SK-N-SH (cell line): Measurements from ENCODE around the gene PRKN. TPM values are rescaled to one million over a fixed set of nuclear protein-coding genes. Genes with fewer than 3 reads are reported as not detected.

ENCODE experiments used
- CTCF ChIA-PET: fragments of 300-600, 350-600 bp; formaldehyde crosslinking; extraction: SDS; loops from one replicate; lab custom pipeline; 2021; lab: Yijun Ruan, JAX
- POLR2A ChIA-PET: fragments of 350-600 bp; sonication (Branson Sonifier 250); formaldehyde crosslinking; extraction: SDS; loops from one replicate; lab custom pipeline; 2020; ENCODE audit warnings: antibody characterized with exemption, inconsistent platforms; lab: Yijun Ruan, JAX
- DNase-seq: peaks from one replicate; pipeline ENCODE4 v3.0.0; 2012
- H2AFZ ChIP-seq: fragments of 200-600 bp; sonication (generic); 2 replicates; pipeline ENCODE4 v1.8.1; 2016; ENCODE audit warnings: antibody characterized with exemption, mild to moderate bottlenecking, low read depth
- H3F3A ChIP-seq: fragments of 200-600 bp; sonication (generic); replicated peaks from 2 replicates; pipeline ENCODE3; 2016; ENCODE audit warnings: antibody characterized with exemption, mild to moderate bottlenecking; ENCODE audit not compliant: insufficient read depth
- H3K27ac ChIP-seq, 2 experiments: fragments of 200-500 bp in 1 of 2; fragments of 200-600 bp in 1 of 2; sonication (Bioruptor generic) in 1 of 2; sonication (generic), shearing (Covaris generic) in 1 of 2; 2 replicates each; pipeline versions ENCODE4 v1.5.1 to v1.6.1; 2014 to 2016; ENCODE audit warnings: low read depth in 2 of 2, inconsistent platforms in 1 of 2, low read length in 1 of 2, mild to moderate bottlenecking in 1 of 2, mixed read lengths in 1 of 2
- H3K27me3 ChIP-seq: fragments of 200-600 bp; sonication (generic), shearing (Covaris generic); 2 replicates; pipeline ENCODE4 v1.6.1; 2016; ENCODE audit warnings: mixed run types; ENCODE audit not compliant: insufficient read depth
- H3K36me3 ChIP-seq, 2 experiments: fragments of 200-500 bp in 1 of 2; fragments of 200-600 bp in 1 of 2; sonication (Bioruptor generic) in 1 of 2; sonication (generic) in 1 of 2; replicated peaks in 1 of 2; 2 replicates each; pipeline versions ENCODE3 to v1.5.1; 2014 to 2016; ENCODE audit warnings: low read length in 1 of 2, mild to moderate bottlenecking in 1 of 2; ENCODE audit not compliant: insufficient read depth in 2 of 2, control insufficient read depth in 1 of 2
- H3K4me1 ChIP-seq, 2 experiments: fragments of 200-500 bp in 1 of 2; fragments of 200-600 bp in 1 of 2; sonication (Bioruptor generic) in 1 of 2; sonication (generic), shearing (Covaris generic) in 1 of 2; 2 replicates each; pipeline versions ENCODE4 v1.5.1 to v1.6.1; 2014 to 2016; ENCODE audit warnings: low read depth in 1 of 2, low read length in 1 of 2, mixed run types in 1 of 2; ENCODE audit not compliant: insufficient read depth in 2 of 2, control insufficient read depth in 1 of 2
- H3K4me2 ChIP-seq: fragments of 200-600 bp; sonication (generic), shearing (Covaris generic); 2 replicates; pipeline ENCODE4 v1.6.1; 2017; ENCODE audit warnings: mixed run types
- H3K4me3 ChIP-seq, 2 experiments: fragments of 200-500 bp in 1 of 2; fragments of 200-600 bp in 1 of 2; sonication (Bioruptor generic) in 1 of 2; sonication (generic), shearing (Covaris generic) in 1 of 2; 2 replicates each; pipeline versions ENCODE4 v1.5.1 to v1.8.1; 2014 to 2016; ENCODE audit warnings: low read depth in 2 of 2, inconsistent platforms in 1 of 2, low read length in 1 of 2, mild to moderate bottlenecking in 1 of 2, mixed read lengths in 1 of 2, moderate library complexity in 1 of 2
- H3K79me2 ChIP-seq: fragments of 200-600 bp; sonication (generic); 2 replicates; pipeline ENCODE4 v1.8.1; 2017; ENCODE audit warnings: mild to moderate bottlenecking; ENCODE audit not compliant: insufficient read depth
- H3K9ac ChIP-seq: fragments of 200-600 bp; sonication (generic); 2 replicates; pipeline ENCODE4 v1.6.1; 2017; ENCODE audit warnings: mixed run types
- H3K9me2 ChIP-seq: fragments of 200-600 bp; sonication (generic); 2 replicates; pipeline ENCODE4 v1.6.1; 2017; ENCODE audit warnings: mixed run types
- H3K9me3 ChIP-seq: fragments of 200-600 bp; sonication (generic); 2 replicates; pipeline ENCODE4 v1.6.1; 2017; ENCODE audit warnings: mixed run types, mild to moderate bottlenecking, moderate library complexity
- H4K20me1 ChIP-seq: fragments of 200-600 bp; sonication (generic); 2 replicates; pipeline ENCODE4 v1.6.1; 2017; ENCODE audit warnings: mild to moderate bottlenecking, mixed run types; ENCODE audit not compliant: insufficient read depth
- CTCF ChIP-seq: fragments of 200-600 bp; sonication (generic); IDR thresholded peaks from 2 replicates; pipeline ENCODE4 v1.6.1; 2017; ENCODE audit warnings: antibody characterized with exemption, mild to moderate bottlenecking, moderate library complexity
- EP300 ChIP-seq, 2 experiments: IDR thresholded peaks; 2 replicates each; pipeline versions ENCODE4 v1.4.0 to v1.6.1; 2012; ENCODE audit warnings: borderline replicate concordance in 1 of 2, low read depth in 1 of 2, low read length in 1 of 2
- IRF3 ChIP-seq: fragments of 150-350 bp; IDR thresholded peaks from 2 replicates; pipeline ENCODE4 v1.6.1; 2016; ENCODE audit warnings: mild to moderate bottlenecking, low read depth, low read length
- NFIC ChIP-seq: IDR thresholded peaks from 2 replicates; pipeline ENCODE4 v1.4.0; 2012; ENCODE audit warnings: borderline replicate concordance
- POLR2AphosphoS5 ChIP-seq: IDR thresholded peaks from 2 replicates; pipeline ENCODE4 v1.6.1; 2012; ENCODE audit warnings: low read depth, low read length
- REST ChIP-seq: IDR thresholded peaks from 2 replicates; pipeline ENCODE4 v1.6.1; 2012; ENCODE audit warnings: mild to moderate bottlenecking, low read depth, low read length, moderate library complexity
- SIN3A ChIP-seq: IDR thresholded peaks from 2 replicates; pipeline ENCODE4 v1.6.1; 2012; ENCODE audit warnings: low read depth, mild to moderate bottlenecking, low read length, moderate library complexity, borderline replicate concordance
- SMC3 ChIP-seq: IDR thresholded peaks from 2 replicates; pipeline ENCODE4 v1.6.1; 2012; ENCODE audit warnings: low read depth, low read length, improper control_type of control experiment
- TAF1 ChIP-seq: IDR thresholded peaks from 2 replicates; pipeline ENCODE4 v1.6.1; 2012; ENCODE audit warnings: low read depth, mild to moderate bottlenecking, low read length, moderate library complexity, borderline replicate concordance
- TEAD4 ChIP-seq: IDR thresholded peaks from 2 replicates; pipeline ENCODE4 v1.4.0; 2012; ENCODE audit warnings: mild to moderate bottlenecking, borderline replicate concordance; ENCODE audit not compliant: insufficient read depth
- USF1 ChIP-seq: IDR thresholded peaks from 2 replicates; pipeline ENCODE4 v1.4.0; 2012; ENCODE audit warnings: low read depth, borderline replicate concordance
- USF2 ChIP-seq: fragments of 150-350 bp; IDR thresholded peaks from 2 replicates; pipeline ENCODE4 v1.6.1; 2017; ENCODE audit warnings: antibody characterized with exemption, low read length, low read depth, borderline replicate concordance
- YY1 ChIP-seq: IDR thresholded peaks from 2 replicates; pipeline ENCODE4 v1.4.0; 2012; ENCODE audit warnings: low read depth, mild to moderate bottlenecking
- WGBS: methylation state at CpG from one replicate; pipeline ENCODE4 v1.1.6; 2017; ENCODE audit warnings: low lambda C conversion rate; 5-methylcytosine and 5-hydroxymethylcytosine counted together
- polyA plus RNA-seq, 3 experiments: library from polyadenylated mRNA; depleted of rRNA; stranded (reverse); fragments of >200 nt; gene quantifications; 2 replicates each; pipeline ENCODE4 v1.2.3, GENCODE V29; 2012

The PRKN gene
- polyA plus RNA-seq, 1 of the 3 experiments (the other 2 are of a cell fraction): 0.76 TPM

- Histone ChIP-seq H3K9me3 (no peaks in the 10 kb centered on the region), H3K36me3 (no peaks in the 10 kb centered on the region), H3K27me3 (no peaks in the 10 kb centered on the region), H3K27ac (no peak overlapping the region), H3K9me2 (no peaks in the 10 kb centered on the region), H2AFZ (no peak overlapping the region), H3K4me1 (no peaks in the 10 kb centered on the region), H3F3A (no peaks in the 10 kb centered on the region), H4K20me1 (no peaks in the 10 kb centered on the region), H3K4me2 (no peak overlapping the region), H3K9ac (no peak overlapping the region), H3K79me2 (no peaks in the 10 kb centered on the region), H3K4me3 (no peak overlapping the region)
- TF ChIP-seq YY1 (no peak), USF2 (no peak), TAF1 (no peak), REST (no peak), CTCF (no peak), SIN3A (no peak), NFIC (no peak)
- DNase-seq: no peak
- CTCF ChIA-PET: no interaction called here
- POLR2A ChIA-PET: no interaction called here
- 57% methylated on average over 15 of the region's 15 CpGs for WGBS
These were observed 808.8 kb downstream of the PRKN start for GRCh38 chr6:161918628-161919205.

GRCh38 chr6:161918109-161918531 is 809.4 kb downstream of the PRKN start:
- 70% methylated on average over 6 of the region's 6 CpGs for WGBS
- Histone ChIP-seq H4K20me1 (no peaks in the 10 kb centered on the region), H3K36me3 (no peaks in the 10 kb centered on the region), H3K4me2 (no peak overlapping the region), H3K9ac (no peak overlapping the region), H3K9me3 (no peaks in the 10 kb centered on the region), H3K9me2 (no peaks in the 10 kb centered on the region), H3K79me2 (no peaks in the 10 kb centered on the region), H3F3A (no peaks in the 10 kb centered on the region), H3K4me1 (no peaks in the 10 kb centered on the region), H3K4me3 (no peak overlapping the region), H3K27ac (no peak overlapping the region), H3K27me3 (no peaks in the 10 kb centered on the region), H2AFZ (no peak overlapping the region)
- ChIA-PET POLR2A (no interaction called here), CTCF (no interaction called here)
- DNase-seq: no peak
- TF ChIP-seq USF1 (no peak), TEAD4 (no peak), YY1 (no peak), REST (no peak), IRF3 (no peak), EP300 (IDR thresholded peaks at IDR 0.05; ENCODE audit: borderline replicate concordance in 1 of 2, low read depth in 1 of 2, low read length in 1 of 2) (no peak), POLR2AphosphoS5 (no peak), SMC3 (no peak)
